Peyer's patch (tissue), 4 donors: ENCODE measurements around the gene MARS1.

ENCODE experiments used
- CTCF ChIP-seq, 6 experiments: fragments of 450-650 bp in 4 of 6; fragments of 200-600 bp in 2 of 6; sonication (generic) in 1 of 6; IDR thresholded peaks; one replicate each; pipeline ENCODE4 v1.5.1; 2017 to 2019; ENCODE audit warnings: antibody characterized with exemption in 6 of 6, mild to moderate bottlenecking in 3 of 6, moderate library complexity in 1 of 6
- POLR2A ChIP-seq, 2 donors: fragments of 450-650 bp; IDR thresholded peaks; one replicate each; pipeline ENCODE4 v1.5.1; 2017; ENCODE audit warnings: antibody characterized with exemption in 2 of 2, mild to moderate bottlenecking in 2 of 2, moderate library complexity in 2 of 2

GRCh38 chr12:57476993-57477709 lies 10.7 kb upstream of the MARS1 start:
- TF ChIP-seq CTCF (IDR thresholded peaks at IDR 0.05), result no peak
- TF ChIP-seq POLR2A (IDR thresholded peaks at IDR 0.05), result no peak
